Cardiac septum (tissue), 1 donor: ENCODE data around the gene ROS1. TPM values are rescaled to one million over a fixed set of nuclear protein-coding genes. Genes with fewer than 3 reads are reported as not detected.
"Not testable (repeated sequence)": the region's sequence is repeated elsewhere in the genome, so short reads cannot be mapped to it uniquely, and the experiment has no call there.

Source experiments
- DNase-seq: peaks from one replicate; pipeline ENCODE4 v3.0.0-alpha.2; 2020; ENCODE audit warnings: low spot score
- intact Hi-C: fragments of 100-400 bp; cut with DNase I; formaldehyde crosslinking; loops from one replicate; pipeline ENCODE4 v1.14.0; 2022
- long read RNA-seq: library from polyadenylated mRNA; unstranded; transcript quantifications from one replicate; pipeline ENCODE4 v2.0.0, GENCODE V29; 2021
- total RNA-seq: library from RNA; stranded (reverse); fragmentation: NEBNext Ultra II Directional; extraction: Animal tissue kit (Norgen Biotek cat#: 25700); gene quantifications from one replicate; pipeline ENCODE4 v1.2.1, GENCODE V29; 2021
- donor health status: DM: no; HTN: no; CAD: no.

The ROS1 gene
- 0.05 TPM for total RNA-seq
- long read RNA-seq, result 0 reads

GRCh38 chr6:117425431-117426153, at the start of gene ROS1:
TSS of gene ROS1 (minus strand) at chr6:117425942. CDS start at chr6:117425656, 286 bp downstream.
- no peak for DNase-seq
- intact Hi-C loops, result no loop called here

GRCh38 chr6:117473401-117473800, 47.7 kb upstream of the ROS1 start:
- intact Hi-C loops, result no loop called here

DNA sequence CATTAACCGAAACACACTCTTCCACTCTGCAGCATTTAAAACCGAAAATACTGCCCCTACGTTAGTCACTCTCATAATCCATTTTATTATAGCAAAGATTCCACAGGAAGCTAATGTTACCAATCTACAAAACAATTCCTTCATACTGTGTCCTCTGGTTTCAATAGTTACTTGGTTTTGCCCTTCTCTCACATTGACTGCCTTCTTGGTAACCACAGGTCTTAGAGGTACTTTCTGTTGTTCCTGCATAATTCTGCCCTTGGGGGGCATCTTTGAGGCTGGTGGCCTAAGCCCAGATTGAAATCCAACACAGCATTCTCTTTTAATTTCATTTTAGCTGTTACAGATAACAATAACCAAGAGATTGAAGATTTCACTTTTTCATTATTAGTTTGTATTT, 46.9 kb upstream of the ROS1 start:
- DNase-seq, result no peak
- intact Hi-C loops, result no loop called here

More at GRCh38 chr6:117473401-117473800, 47.7 kb upstream of the ROS1 start:
- DNase-seq, result no peak

DNA sequence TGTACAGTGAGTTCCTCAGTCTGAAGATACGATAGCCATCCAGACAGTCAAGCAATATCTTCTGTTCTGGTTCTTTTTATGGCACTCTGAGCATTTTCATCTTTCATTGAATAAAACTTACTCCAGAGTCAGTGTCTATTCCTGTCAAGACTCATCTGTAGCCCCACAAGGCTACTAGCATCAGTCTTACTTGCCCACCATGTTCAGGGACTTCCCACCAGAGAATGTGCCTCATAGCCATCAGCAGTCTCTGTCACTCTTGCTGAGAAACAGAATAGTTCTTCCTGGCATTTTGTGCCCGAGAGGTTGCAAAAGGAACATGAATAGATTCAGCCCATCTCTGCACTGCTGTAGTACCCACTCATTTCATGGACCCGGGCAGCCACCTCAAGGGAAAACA, 44.0 kb upstream of the ROS1 start:
- no peak for DNase-seq
- intact Hi-C loops, result no loop called here

- intact Hi-C loops, result no loop called here
- no peak for DNase-seq
These were observed 43.6 kb upstream of the ROS1 start for GRCh38 chr6:117469356-117469755.

GRCh38 chr6:117468527-117468926, 42.8 kb upstream of the ROS1 start:
- DNase-seq, intact Hi-C loops: not testable (repeated sequence)

DNA sequence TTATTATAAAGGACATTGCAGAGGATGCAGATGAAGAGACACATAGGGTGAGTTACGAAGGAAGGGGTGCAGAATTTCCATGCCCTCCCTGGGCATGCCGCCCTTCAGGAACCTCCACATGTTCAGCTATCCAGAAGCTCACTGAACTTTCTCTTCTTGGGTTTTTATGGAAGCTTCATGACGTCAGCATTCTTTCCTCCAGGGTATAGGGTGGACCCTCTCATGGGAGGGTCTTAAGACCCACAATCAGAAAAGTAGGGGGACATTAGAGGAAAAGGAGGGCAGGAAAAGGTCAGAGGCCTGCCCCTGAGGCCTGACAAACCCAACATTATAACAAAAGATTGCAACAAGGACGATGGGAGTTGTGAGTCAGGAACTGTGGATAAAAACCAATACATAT, 42.1 kb upstream of the ROS1 start:
- intact Hi-C loops, result no loop called here

GRCh38 chr6:117465691-117466090, 39.9 kb upstream of the ROS1 start:
- intact Hi-C loops, result no loop called here
- DNase-seq, result no peak

More for the DNA sequence above, 42.1 kb upstream of the ROS1 start:
- DNase-seq, result no peak

GRCh38 chr6:117464700-117465099, 39.0 kb upstream of the ROS1 start:
- intact Hi-C loops, result no loop called here
- DNase-seq, result no peak

DNA sequence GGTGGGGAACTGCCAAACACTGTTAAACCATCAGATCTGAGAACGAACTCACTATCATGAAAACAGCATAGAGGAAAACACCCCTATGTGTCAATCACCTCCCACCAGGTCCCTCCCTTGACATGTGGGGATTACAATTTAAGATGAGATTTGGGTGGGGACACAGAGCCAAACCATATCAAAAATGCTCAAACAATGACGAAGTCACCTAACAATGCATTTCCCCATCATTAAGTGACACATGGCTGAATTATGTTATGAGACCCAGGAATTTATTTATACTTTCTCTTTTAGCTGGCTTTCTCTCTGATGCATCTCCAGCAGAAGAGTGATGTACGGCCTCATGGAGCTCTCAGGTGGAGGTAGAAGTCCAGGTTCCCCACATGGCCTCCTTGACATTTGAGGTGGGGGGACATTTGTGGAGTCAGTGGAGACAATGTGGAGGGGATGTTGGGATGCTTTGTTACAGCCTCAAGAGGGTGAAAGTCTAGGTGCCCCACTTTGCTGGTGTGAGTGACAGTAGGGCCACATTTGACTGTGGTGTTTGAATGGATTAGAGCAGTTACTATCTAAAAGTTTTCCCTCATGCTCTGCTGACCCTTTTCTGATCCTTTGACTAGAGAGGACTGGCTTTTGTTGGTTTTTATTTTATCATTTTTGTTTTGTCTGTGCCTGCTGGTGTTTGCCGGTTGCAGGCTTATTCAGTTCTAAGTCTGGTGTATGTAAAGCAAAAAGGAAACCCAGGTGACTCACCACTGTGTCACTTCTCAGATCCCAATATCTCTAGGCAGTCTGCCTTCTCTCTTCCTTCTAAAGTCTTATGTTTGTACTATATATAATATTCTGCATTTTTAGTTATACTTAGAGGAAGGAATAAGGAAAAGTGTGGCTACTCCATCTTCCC, 38.3 kb upstream of the ROS1 start:
- intact Hi-C loops, result no loop called here
- DNase-seq, result no peak

DNA sequence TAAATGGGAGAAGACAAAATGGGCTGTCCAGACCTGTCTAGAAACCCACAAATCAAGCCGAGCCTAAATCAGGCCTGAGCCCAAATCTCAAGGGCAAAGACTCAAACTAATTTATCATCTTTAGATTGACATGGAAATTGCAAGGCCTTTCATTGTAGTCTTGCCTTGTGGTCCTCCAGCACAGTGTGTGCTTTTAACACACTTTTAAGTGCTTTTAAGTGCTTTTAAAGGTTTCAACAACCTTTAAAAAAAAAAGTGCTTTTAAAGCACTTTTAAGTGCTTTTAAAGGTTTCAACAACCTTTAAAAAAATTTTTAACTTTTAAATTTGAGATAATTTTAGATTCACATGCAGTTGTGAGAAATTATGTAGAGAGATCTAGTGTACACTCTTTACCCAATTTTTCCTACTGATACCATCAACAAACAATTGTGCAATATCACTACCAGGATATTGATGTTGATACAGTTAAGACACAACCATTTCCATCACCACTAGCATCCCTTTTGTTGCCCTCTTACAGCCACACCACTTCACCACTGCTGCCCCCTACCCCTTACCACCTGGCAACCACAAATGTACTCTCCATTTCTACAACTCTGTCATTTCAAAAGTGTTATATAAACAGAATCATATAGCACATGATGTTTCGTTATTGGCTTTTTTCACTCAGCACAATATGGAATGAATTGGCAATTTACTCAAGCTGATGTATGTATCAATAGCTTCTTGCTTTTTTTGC, 33.6 kb upstream of the ROS1 start:
- intact Hi-C loops, result no loop called here
- no peak for DNase-seq

DNA sequence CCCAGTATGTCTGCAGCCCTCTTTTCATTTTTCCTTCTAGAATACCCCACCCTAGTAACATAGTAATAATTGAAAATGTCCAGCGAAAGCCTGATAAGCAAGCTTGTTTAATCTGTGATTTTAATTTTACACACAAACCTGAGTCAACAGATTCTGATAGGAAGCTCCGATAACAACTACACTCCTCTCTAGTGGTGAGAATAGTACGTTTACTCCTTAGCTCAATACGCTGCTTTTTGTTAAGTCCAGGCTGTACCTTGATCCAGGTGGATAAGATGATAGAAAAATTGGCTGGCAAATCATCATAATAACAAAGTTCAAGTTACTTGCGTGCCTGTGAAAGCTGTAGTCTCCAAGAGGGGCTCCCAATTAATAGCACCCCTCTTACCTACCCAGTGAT, 31.3 kb upstream of the ROS1 start:
- intact Hi-C loops, result no loop called here
- no peak for DNase-seq

- intact Hi-C loops, result no loop called here
- DNase-seq, result no peak
These were observed 30.5 kb upstream of the ROS1 start for GRCh38 chr6:117456250-117456649.

DNA sequence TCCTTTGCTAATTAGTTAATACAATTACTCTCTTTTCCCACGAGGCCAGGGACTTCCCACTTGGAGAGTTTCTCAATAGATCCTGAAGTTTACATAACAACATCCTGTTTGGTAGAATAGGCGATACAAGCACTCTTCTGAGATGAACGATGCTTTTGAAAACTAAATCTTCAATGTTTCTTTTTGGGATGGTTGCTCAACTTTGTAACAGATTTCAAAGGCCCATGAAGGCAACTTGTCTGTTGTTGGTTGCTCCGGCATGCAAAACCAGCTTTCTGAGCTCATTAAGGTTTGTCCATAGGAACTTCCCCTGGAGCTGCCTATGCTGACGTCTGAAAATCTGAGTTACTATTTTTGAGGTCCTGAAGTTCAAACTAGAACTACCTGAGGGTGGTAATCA, 25.9 kb upstream of the ROS1 start:
- intact Hi-C loops, result loop anchor here (5.0 kb wide), 1 partner anchor 151 kb away; the partner anchor contains the start of gene GOPC

GRCh38 chr6:117449549-117450439, 24.1 kb upstream of the ROS1 start:
- no peak for DNase-seq
- intact Hi-C loops, result loop anchor here (2.0 to 5.0 kb wide), 2 partner anchors 107 to 153 kb away; partner anchors contain the start of gene GOPC

More for the DNA sequence above, 25.9 kb upstream of the ROS1 start:
- no peak for DNase-seq

- intact Hi-C loops, result loop anchor here (2.0 kb wide), 1 partner anchor 108 kb away; no protein-coding TSS in a partner anchor
- no peak for DNase-seq
These were observed 23.2 kb upstream of the ROS1 start for GRCh38 chr6:117448732-117449485.

GRCh38 chr6:117448011-117448410, 22.3 kb upstream of the ROS1 start:
- intact Hi-C loops, result loop anchor here (2.0 kb wide), 1 partner anchor 109 kb away; no protein-coding TSS in a partner anchor
- no peak for DNase-seq

DNA sequence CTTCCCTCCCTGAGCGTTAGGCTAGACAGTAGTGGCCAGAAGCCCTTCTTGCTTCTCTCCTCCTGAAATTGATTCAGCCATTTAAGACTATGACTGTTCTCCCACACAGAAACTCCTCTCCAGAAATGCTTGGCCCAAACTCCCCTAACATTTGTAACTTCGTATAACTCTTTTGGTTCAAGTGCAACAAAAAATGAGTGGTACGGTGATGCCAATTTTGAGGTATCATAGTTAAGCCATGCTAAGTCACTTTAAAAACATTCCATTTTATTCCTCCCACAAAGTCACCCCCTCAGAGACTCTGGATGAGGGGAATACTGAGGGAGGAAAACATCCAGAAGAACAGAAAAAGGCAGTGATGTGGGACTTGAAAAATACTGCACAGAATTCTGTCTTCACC, 21.1 kb upstream of the ROS1 start:
- intact Hi-C loops, result no loop called here
- DNase-seq, result no peak
